K562 (cell line): ENCODE measurements around the gene ADRA2B. TPM values are rescaled to one million over a fixed set of nuclear protein-coding genes. Genes with fewer than 3 reads are reported as not detected.

ENCODE experiments used
- ATAC-seq: fragments of 200-7000 bp; cut with Tn5 transposase; 3 replicates; pipeline ENCODE4 v1.9.1; 2020; ENCODE audit warnings: moderate library complexity
- BruUV-seq: library from RNA; stranded (reverse); fragments of 400-500 nt; replicated peaks from 2 replicates; lab custom pipeline; 2021; lab: Mats Ljungman, UMichigan
- CTCF ChIA-PET: fragments of 300-600 bp; formaldehyde crosslinking; extraction: SDS; loops from one replicate; lab custom pipeline; 2021; ENCODE audit warnings: low intra/inter-chr PET ratio; lab: Yijun Ruan, JAX
- POLR2A ChIA-PET: fragments of 300-600, 350-650 bp; sonication (Branson Sonifier 250); formaldehyde crosslinking; extraction: SDS; loops from one replicate; lab custom pipeline; 2021; ENCODE audit warnings: antibody characterized with exemption, inconsistent platforms; lab: Yijun Ruan, JAX
- DNase-seq, 4 experiments: peaks; one replicate each; pipeline versions ENCODE4 v3.0.0 to v3.0.0-alpha.2; 2011 to 2018; ENCODE audit warnings: low spot score in 3 of 4, mixed read lengths in 3 of 4; ENCODE audit errors: extremely low read depth in 1 of 4
- FAIRE-seq: peaks from 2 replicates; lab custom pipeline; 2011; peaks lifted over from hg19 to GRCh38; lab: Jason Lieb, UNC
- H2AFZ ChIP-seq: 2 replicates; pipeline ENCODE4 v1.6.0; 2011; ENCODE audit warnings: low read depth, low read length, control low read depth, inconsistent platforms
- H3K27ac ChIP-seq: fragments of 200-600 bp; 3 replicates; pipeline ENCODE4 v1.8.0; 2011; ENCODE audit warnings: low read depth, mild to moderate bottlenecking, control low read depth, inconsistent platforms, low read length, moderate library complexity, mixed read lengths; ENCODE audit errors: extremely low read depth
- H3K27me3 ChIP-seq, 2 experiments: fragments of 300-600 bp in 1 of 2; 2 replicates in 1 of 2; 3 replicates in 1 of 2; pipeline versions ENCODE4 v1.6.0 to v1.8.0; 2011; ENCODE audit warnings: inconsistent platforms in 2 of 2, low read length in 2 of 2, mild to moderate bottlenecking in 1 of 2, mixed read lengths in 1 of 2, moderate library complexity in 1 of 2; ENCODE audit not compliant: control insufficient read depth in 2 of 2, insufficient read depth in 2 of 2
- H3K36me3 ChIP-seq: fragments of 300-600 bp; 3 replicates; pipeline ENCODE4 v1.8.0; 2011; ENCODE audit warnings: mild to moderate bottlenecking, low read length, inconsistent platforms; ENCODE audit not compliant: control insufficient read depth, insufficient read depth
- H3K4me1 ChIP-seq, 2 experiments: fragments of 200-600 bp in 1 of 2; replicated peaks in 1 of 2; 2 replicates in 1 of 2; 3 replicates in 1 of 2; pipeline versions ENCODE4 v1.5.1 to v1.8.0; 2011; ENCODE audit warnings: inconsistent platforms in 2 of 2, low read length in 2 of 2, mild to moderate bottlenecking in 1 of 2, mixed read lengths in 1 of 2, moderate library complexity in 1 of 2; ENCODE audit not compliant: control insufficient read depth in 2 of 2, insufficient read depth in 2 of 2
- H3K4me2 ChIP-seq: 2 replicates; pipeline ENCODE4 v1.6.1; 2011; ENCODE audit warnings: low read length, control low read depth, inconsistent platforms, mixed read lengths; ENCODE audit not compliant: insufficient read depth
- H3K4me3 ChIP-seq: fragments of 200-600 bp; sonication (generic), shearing (Covaris generic); 2 replicates; pipeline ENCODE4 v1.5.1; 2016; ENCODE audit warnings: control low read depth, inconsistent platforms
- H3K79me2 ChIP-seq: fragments of 200-600 bp; 3 replicates; pipeline ENCODE4 v1.8.0; 2011; ENCODE audit warnings: low read length, inconsistent platforms; ENCODE audit not compliant: control insufficient read depth, insufficient read depth
- H3K9ac ChIP-seq, 2 experiments: 2 replicates each; pipeline versions ENCODE4 v1.6.0 to v1.6.1; 2011; ENCODE audit warnings: low read depth in 2 of 2, low read length in 2 of 2, control low read depth in 1 of 2, inconsistent platforms in 1 of 2, mild to moderate bottlenecking in 1 of 2, mixed read lengths in 1 of 2; ENCODE audit not compliant: insufficient read depth in 1 of 2
- H3K9me1 ChIP-seq: one replicate; pipeline ENCODE4 v1.6.0; 2011; ENCODE audit warnings: inconsistent platforms, mild to moderate bottlenecking, low read length, moderate library complexity; ENCODE audit not compliant: control insufficient read depth, insufficient read depth
- H3K9me3 ChIP-seq: replicated peaks from 2 replicates; pipeline ENCODE4 v1.5.1; 2011; ENCODE audit warnings: low read depth, low read length, inconsistent platforms; ENCODE audit not compliant: control insufficient read depth, insufficient read depth
- H4K20me1 ChIP-seq: replicated peaks from 2 replicates; pipeline ENCODE4 v1.6.1; 2011; ENCODE audit warnings: low read length, inconsistent platforms, mixed read lengths; ENCODE audit not compliant: control insufficient read depth, insufficient read depth
- CBX1 ChIP-seq: sonication (generic); IDR thresholded peaks from 2 replicates; pipeline ENCODE4 v1.6.1; 2016; ENCODE audit warnings: antibody characterized with exemption, low read depth, mild to moderate bottlenecking
- DMBX1 ChIP-seq: fragments of 250-450 bp; sonication (Bioruptor Pico); IDR thresholded peaks from 2 replicates; pipeline ENCODE4 v1.8.0; 2022; ENCODE audit warnings: inconsistent platforms, mild to moderate bottlenecking, moderate library complexity, borderline replicate concordance
- ILK ChIP-seq: fragments of 450-650 bp; IDR thresholded peaks from 2 replicates; pipeline ENCODE4 v1.6.1; 2016; ENCODE audit warnings: missing genetic modification characterization, low read depth, mild to moderate bottlenecking, missing compliant biosample characterization, moderate library complexity, borderline replicate concordance
- RBFOX2 ChIP-seq: fragments of 200-400 bp; formaldehyde crosslinking; IDR thresholded peaks from 2 replicates; pipeline ENCODE4 v1.6.1; 2017; ENCODE audit warnings: low read depth, mild to moderate bottlenecking, low read length, moderate library complexity
- SMAD3 ChIP-seq: fragments of 450-650 bp; formaldehyde crosslinking; conservative IDR thresholded peaks from 2 replicates; pipeline ENCODE4 v1.4.0; 2020; ENCODE audit warnings: mild to moderate bottlenecking
- TEAD4 ChIP-seq, 2 experiments: sonication (generic) in 1 of 2; formaldehyde crosslinking in 1 of 2; IDR thresholded peaks; 2 replicates each; pipeline versions ENCODE4 v1.6.1 to v1.8.0; 2012 to 2022; ENCODE audit warnings: borderline replicate concordance in 1 of 2, inconsistent platforms in 1 of 2, low read length in 1 of 2, mild to moderate bottlenecking in 1 of 2, missing genetic modification reagents in 1 of 2
- ZNF124 ChIP-seq: sonication (generic); formaldehyde crosslinking; IDR thresholded peaks from 2 replicates; pipeline ENCODE4 v1.8.1; 2022; ENCODE audit warnings: missing genetic modification reagents
- ZNF324 ChIP-seq: fragments of 250-450 bp; sonication (Bioruptor Pico); IDR thresholded peaks from 2 replicates; pipeline ENCODE4 v1.4.0; 2020; ENCODE audit warnings: mild to moderate bottlenecking
- WGBS: fragments of 100-300 bp; shearing (Covaris generic); methylation state at CpG from one replicate; pipeline ENCODE4 v1.1.6; 2016; ENCODE audit warnings: low coverage, mixed read lengths; ENCODE audit not compliant: insufficient coverage; ENCODE audit errors: missing lambda C conversion rate; 5-methylcytosine and 5-hydroxymethylcytosine counted together
- in situ Hi-C: fragments of 300-500 bp; cut with MboI; formaldehyde crosslinking; loops from 4 replicates; pipeline ENCODE4 v1.15.0; 2018; ENCODE audit warnings: inconsistent platforms, mixed read lengths
- intact Hi-C: fragments of 100-400 bp; cut with micrococcal nuclease; formaldehyde crosslinking; loops from 2 replicates; pipeline ENCODE4 v1.14.2; 2022
- polyA plus RNA-seq, 8 experiments: library from polyadenylated mRNA; depleted of rRNA in 4 of 8; stranded (reverse) in 5 of 8; unstranded in 3 of 8; fragments of >200 nt; fragmentation: Nextera tagmentation in 2 of 8; fragmentation: Illumina TruSeq in 1 of 8; extraction: Ambion mirVana in 2 of 8; extraction: Trizol in 1 of 8; gene quantifications; 2 replicates each; pipeline versions ENCODE4 v1.2.1 to v1.2.3, GENCODE V29; 2011 to 2014; ENCODE audit warnings: inconsistent platforms in 1 of 8, missing spikeins in 1 of 8
- total RNA-seq, 7 experiments: library from RNA; depleted of rRNA in 6 of 7; stranded (reverse); fragments of >200 nt in 6 of 7; fragmentation: Illumina TruSeq in 2 of 7; extraction: Trizol in 2 of 7; gene quantifications; 2 replicates each; pipeline versions ENCODE4 v1.2.1 to v1.2.3, GENCODE V29; 2011 to 2021; ENCODE audit warnings: low replicate concordance in 1 of 7
- TF ChIP-seq, protein P1 (sequence below): fragments of 250-450 bp; sonication (Bioruptor Pico); IDR thresholded peaks from 2 replicates; pipeline ENCODE4 v1.4.0; 2020; ENCODE audit warnings: mild to moderate bottlenecking, moderate library complexity, borderline replicate concordance
- TF ChIP-seq, protein P2 (sequence below), 2 experiments: fragments of 450-650 bp; conservative IDR thresholded peaks; 2 replicates each; pipeline ENCODE4 v1.6.1; 2017; ENCODE audit warnings: mild to moderate bottlenecking in 2 of 2, moderate library complexity in 2 of 2

ADRA2B gene
- total and polyA plus RNA-seq, 9 of the 15 experiments (the other 6 are each of a cell fraction or from before 2014, with no cell fraction given), result not detected

DNA sequence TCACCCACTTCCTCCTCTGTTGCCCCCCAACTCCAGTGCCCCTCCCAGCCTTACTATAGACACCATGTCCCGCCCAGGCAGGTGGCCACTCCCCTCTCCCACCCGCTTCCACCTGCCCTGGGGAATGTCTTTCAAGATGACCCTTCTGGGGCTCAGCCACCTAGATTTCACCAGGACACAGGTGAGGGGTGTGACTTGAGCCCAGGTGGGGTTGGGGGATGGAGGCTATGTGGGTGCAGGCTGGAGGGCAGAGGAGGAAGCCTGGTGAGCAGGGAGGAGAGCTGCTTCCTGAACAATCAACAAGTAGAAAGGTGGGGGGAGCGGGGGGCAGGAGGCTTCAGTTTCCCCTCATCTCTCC is 8.7 kb downstream of the ADRA2B start:
- intact Hi-C loops, result no loop called here
- POLR2A ChIA-PET, result interaction anchor here (0.6 kb wide), 1 partner anchor 9 kb away, joined by 4 read pairs; the partner anchor contains the start of gene ADRA2B
- no peak overlapping the region for H2AFZ ChIP-seq
- no peak overlapping the region for H3K4me2 ChIP-seq
- in situ Hi-C loops, result no loop called here
- no peak for ATAC-seq
- H3K36me3 ChIP-seq, result no peaks in the 10 kb centered on the region
- no peaks in the 10 kb centered on the region for H3K9me1 ChIP-seq
- FAIRE-seq, result no peak
- no peak overlapping the region for H3K4me3 ChIP-seq
- no peaks in the 10 kb centered on the region for H4K20me1 ChIP-seq
- 0% methylated on average over 3 of the region's 3 CpGs for WGBS
- H3K27me3 ChIP-seq, result peaks cover 0 to 50% of the 10 kb centered on the region in 2 experiments; a peak in 3 of 5 replicates
- peaks cover 0 to 7% of the 10 kb centered on the region in 2 experiments; a peak in 2 of 5 replicates for H3K4me1 ChIP-seq
- no TSS peak for BruUV-seq
- no peaks in the 10 kb centered on the region for H3K9me3 ChIP-seq
- no peak overlapping the region for H3K9ac ChIP-seq
- no peaks in the 10 kb centered on the region for H3K79me2 ChIP-seq
- H3K27ac ChIP-seq, result no peak overlapping the region
- CTCF ChIA-PET, result no interaction called here
- no peak for DNase-seq
- TF ChIP-seq ZNF324 (CRISPR knock-in tag), result no peak
- TF ChIP-seq ZNF124, result no peak
- no peak for TF ChIP-seq RBFOX2
- TF ChIP-seq ILK, result no peak

DNA sequence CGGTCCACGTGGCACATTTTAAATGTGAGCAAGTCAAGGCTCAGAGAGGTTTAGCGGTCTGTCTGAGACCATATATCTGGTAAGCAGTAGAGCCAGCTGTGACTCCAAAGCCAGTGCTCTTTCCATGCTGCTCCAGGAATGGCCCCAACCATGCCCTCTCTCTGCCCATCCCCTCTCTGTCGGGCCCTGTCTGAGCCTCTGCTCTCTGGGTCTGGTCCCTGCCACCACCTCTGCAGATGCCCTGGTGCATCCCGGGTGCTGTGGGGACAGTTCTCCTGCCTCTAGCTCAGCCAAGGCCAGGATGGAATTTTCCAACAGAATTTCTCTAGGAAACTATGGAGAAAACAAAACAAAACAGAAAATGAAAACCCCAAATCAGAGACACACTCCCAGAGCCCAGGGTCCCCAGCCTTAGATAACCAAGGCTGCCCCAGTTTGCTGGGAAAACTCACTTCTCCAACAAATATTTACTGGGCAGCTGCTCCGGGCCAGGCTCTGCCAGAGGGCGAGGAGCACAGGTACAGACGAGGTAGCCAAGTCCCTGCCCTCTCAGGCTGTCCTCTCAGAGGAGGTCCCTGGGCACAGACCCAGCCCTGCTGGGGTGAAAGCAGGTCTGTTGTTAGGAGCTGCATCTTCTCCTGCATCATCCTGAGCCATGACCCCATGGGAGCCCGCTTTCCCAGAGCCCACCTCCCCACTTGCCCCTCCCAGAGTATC is 9.2 kb downstream of the ADRA2B start:
- Histone ChIP-seq H4K20me1 (no peaks in the 10 kb centered on the region), H3K79me2 (no peaks in the 10 kb centered on the region), H3K4me1 (peaks cover 0 to 7% of the 10 kb centered on the region in 2 experiments; a peak in 2 of 5 replicates), H2AFZ (no peak overlapping the region), H3K4me3 (no peak overlapping the region), H3K27me3 (peaks cover 0 to 49% of the 10 kb centered on the region in 2 experiments; a peak in 3 of 5 replicates), H3K4me2 (no peak overlapping the region), H3K9ac (no peak overlapping the region; a peak in 1 of 4 replicates), H3K36me3 (no peaks in the 10 kb centered on the region), H3K9me3 (no peaks in the 10 kb centered on the region), H3K9me1 (no peaks in the 10 kb centered on the region), H3K27ac (no peak overlapping the region)
- intact Hi-C loops, result no loop called here
- DNase-seq, result no peak
- ChIA-PET CTCF (no interaction called here), POLR2A (no interaction called here)
- BruUV-seq, result no TSS peak
- no peak for ATAC-seq
- in situ Hi-C loops, result no loop called here
- WGBS, result 2% methylated on average over 9 of the region's 9 CpGs
- FAIRE-seq, result no peak
- TF ChIP-seq SMAD3 (CRISPR knock-in tag), result no peak
- TF ChIP-seq, protein P1, sequence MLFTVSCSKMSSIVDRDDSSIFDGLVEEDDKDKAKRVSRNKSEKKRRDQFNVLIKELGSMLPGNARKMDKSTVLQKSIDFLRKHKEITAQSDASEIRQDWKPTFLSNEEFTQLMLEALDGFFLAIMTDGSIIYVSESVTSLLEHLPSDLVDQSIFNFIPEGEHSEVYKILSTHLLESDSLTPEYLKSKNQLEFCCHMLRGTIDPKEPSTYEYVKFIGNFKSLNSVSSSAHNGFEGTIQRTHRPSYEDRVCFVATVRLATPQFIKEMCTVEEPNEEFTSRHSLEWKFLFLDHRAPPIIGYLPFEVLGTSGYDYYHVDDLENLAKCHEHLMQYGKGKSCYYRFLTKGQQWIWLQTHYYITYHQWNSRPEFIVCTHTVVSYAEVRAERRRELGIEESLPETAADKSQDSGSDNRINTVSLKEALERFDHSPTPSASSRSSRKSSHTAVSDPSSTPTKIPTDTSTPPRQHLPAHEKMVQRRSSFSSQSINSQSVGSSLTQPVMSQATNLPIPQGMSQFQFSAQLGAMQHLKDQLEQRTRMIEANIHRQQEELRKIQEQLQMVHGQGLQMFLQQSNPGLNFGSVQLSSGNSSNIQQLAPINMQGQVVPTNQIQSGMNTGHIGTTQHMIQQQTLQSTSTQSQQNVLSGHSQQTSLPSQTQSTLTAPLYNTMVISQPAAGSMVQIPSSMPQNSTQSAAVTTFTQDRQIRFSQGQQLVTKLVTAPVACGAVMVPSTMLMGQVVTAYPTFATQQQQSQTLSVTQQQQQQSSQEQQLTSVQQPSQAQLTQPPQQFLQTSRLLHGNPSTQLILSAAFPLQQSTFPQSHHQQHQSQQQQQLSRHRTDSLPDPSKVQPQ, result no peak
- no peak for TF ChIP-seq TEAD4 (IDR thresholded peaks at IDR 0.05; ENCODE audit: low read length)
- no peak for TF ChIP-seq TEAD4 (CRISPR knock-in tag; IDR thresholded peaks at IDR 0.05; ENCODE audit: borderline replicate concordance)
- TF ChIP-seq RBFOX2, result no peak
- no peak for TF ChIP-seq DMBX1 (CRISPR knock-in tag)
- TF ChIP-seq, protein P2, sequence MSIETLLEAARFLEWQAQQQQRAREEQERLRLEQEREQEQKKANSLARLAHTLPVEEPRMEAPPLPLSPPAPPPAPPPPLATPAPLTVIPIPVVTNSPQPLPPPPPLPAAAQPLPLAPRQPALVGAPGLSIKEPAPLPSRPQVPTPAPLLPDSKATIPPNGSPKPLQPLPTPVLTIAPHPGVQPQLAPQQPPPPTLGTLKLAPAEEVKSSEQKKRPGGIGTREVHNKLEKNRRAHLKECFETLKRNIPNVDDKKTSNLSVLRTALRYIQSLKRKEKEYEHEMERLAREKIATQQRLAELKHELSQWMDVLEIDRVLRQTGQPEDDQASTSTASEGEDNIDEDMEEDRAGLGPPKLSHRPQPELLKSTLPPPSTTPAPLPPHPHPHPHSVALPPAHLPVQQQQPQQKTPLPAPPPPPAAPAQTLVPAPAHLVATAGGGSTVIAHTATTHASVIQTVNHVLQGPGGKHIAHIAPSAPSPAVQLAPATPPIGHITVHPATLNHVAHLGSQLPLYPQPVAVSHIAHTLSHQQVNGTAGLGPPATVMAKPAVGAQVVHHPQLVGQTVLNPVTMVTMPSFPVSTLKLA (conservative IDR thresholded peaks at IDR 0.05), result no peak
- TF ChIP-seq CBX1, result no peak
